Neural cell (in vitro differentiated cells): ENCODE data around the gene IFIT2.

Experiments used
- CTCF ChIP-seq: fragments of 450-650 bp; IDR thresholded peaks from 2 replicates; pipeline ENCODE4 v1.5.1; 2014; ENCODE audit warnings: antibody characterized with exemption, mild to moderate bottlenecking, moderate library complexity; ENCODE audit not compliant: poor library complexity, severe bottlenecking
- EP300 ChIP-seq: fragments of 450-650 bp; conservative IDR thresholded peaks from 2 replicates; pipeline ENCODE4 v1.6.1; 2014; ENCODE audit warnings: antibody characterized with exemption, mild to moderate bottlenecking, moderate library complexity; ENCODE audit not compliant: poor library complexity, severe bottlenecking
- EZH2 ChIP-seq: fragments of 200-600, 300-800 bp; shearing (Covaris generic), sonication (generic); IDR thresholded peaks from 2 replicates; pipeline ENCODE4 v1.6.1; 2014; ENCODE audit warnings: antibody characterized with exemption, low read length, borderline replicate concordance, mild to moderate bottlenecking; ENCODE audit not compliant: insufficient read depth, poor library complexity, severe bottlenecking
- MXI1 ChIP-seq: fragments of 450-650 bp; conservative IDR thresholded peaks from 2 replicates; pipeline ENCODE4 v1.6.1; 2014; ENCODE audit warnings: antibody characterized with exemption, mild to moderate bottlenecking; ENCODE audit not compliant: poor library complexity, severe bottlenecking
- POLR2AphosphoS5 ChIP-seq: IDR thresholded peaks from 2 replicates; pipeline ENCODE4 v1.6.1; 2012
- RAD21 ChIP-seq: fragments of 450-650 bp; conservative IDR thresholded peaks from 2 replicates; pipeline ENCODE4 v1.6.1; 2014; ENCODE audit warnings: antibody characterized with exemption, mild to moderate bottlenecking, moderate library complexity
- REST ChIP-seq: IDR thresholded peaks from 2 replicates; pipeline ENCODE4 v1.6.1; 2012; ENCODE audit warnings: borderline replicate concordance
- SMC3 ChIP-seq: fragments of 450-650 bp; conservative IDR thresholded peaks from 2 replicates; pipeline ENCODE4 v1.6.1; 2014; ENCODE audit warnings: antibody characterized with exemption, mild to moderate bottlenecking, moderate library complexity; ENCODE audit not compliant: poor library complexity
- TAF1 ChIP-seq: IDR thresholded peaks from 2 replicates; pipeline ENCODE4 v1.6.1; 2012; ENCODE audit warnings: low read depth

- TF ChIP-seq CTCF (no peak), EZH2 (no peak), POLR2AphosphoS5 (no peak), RAD21 (no peak), TAF1 (no peak), SMC3 (no peak), EP300 (no peak), MXI1 (no peak), REST (no peak)
Measured at GRCh38 chr10:89337484-89337883, 35.6 kb downstream of the IFIT2 start.
